GM12873 (cell line): ENCODE results near the gene NPHP4.

Source experiments
- TF ChIP-seq, protein P1 (sequence below): IDR thresholded peaks from 2 replicates; pipeline ENCODE4 v1.5.1; 2012; ENCODE audit warnings: low read depth, mild to moderate bottlenecking, moderate library complexity, low read length, control low read depth; ENCODE audit not compliant: insufficient read depth; ENCODE audit errors: missing control alignments

The NPHP4 gene

DNA sequence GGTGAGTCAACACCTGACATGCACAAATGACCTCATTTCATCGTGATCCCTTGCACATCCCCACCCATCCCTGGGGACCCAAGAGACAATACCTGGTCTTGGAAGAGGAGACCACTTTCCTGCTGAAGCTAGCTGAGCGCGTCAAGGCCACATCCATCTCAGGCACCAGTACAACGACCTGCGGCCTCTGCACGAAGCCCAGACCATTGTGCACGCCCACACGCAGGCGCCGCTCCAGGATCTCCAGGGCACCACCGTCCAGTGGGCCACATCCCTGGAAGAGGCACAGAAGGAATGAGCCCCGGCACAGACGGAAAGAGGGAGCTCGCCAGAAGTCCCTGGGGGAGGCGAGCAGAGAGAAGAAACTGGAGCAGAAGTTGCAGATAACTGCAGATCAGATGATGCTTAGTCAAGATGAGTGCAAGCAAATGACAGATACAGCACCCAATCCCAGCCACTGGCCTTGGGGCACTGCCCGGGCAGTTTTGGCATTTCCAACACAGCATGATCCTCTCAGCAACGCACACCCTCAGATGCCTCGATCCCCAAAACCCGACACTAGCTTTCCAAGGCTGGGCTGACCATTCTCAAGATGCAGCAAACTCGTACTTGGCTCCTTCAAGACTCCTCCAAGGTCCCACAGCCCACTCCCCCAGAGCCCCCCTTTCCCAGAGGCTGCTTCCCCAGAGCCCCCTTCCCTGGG lies 44.1 kb downstream of the NPHP4 start:
- TF ChIP-seq, protein P1, sequence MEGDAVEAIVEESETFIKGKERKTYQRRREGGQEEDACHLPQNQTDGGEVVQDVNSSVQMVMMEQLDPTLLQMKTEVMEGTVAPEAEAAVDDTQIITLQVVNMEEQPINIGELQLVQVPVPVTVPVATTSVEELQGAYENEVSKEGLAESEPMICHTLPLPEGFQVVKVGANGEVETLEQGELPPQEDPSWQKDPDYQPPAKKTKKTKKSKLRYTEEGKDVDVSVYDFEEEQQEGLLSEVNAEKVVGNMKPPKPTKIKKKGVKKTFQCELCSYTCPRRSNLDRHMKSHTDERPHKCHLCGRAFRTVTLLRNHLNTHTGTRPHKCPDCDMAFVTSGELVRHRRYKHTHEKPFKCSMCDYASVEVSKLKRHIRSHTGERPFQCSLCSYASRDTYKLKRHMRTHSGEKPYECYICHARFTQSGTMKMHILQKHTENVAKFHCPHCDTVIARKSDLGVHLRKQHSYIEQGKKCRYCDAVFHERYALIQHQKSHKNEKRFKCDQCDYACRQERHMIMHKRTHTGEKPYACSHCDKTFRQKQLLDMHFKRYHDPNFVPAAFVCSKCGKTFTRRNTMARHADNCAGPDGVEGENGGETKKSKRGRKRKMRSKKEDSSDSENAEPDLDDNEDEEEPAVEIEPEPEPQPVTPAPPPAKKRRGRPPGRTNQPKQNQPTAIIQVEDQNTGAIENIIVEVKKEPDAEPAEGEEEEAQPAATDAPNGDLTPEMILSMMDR: no peak

DNA sequence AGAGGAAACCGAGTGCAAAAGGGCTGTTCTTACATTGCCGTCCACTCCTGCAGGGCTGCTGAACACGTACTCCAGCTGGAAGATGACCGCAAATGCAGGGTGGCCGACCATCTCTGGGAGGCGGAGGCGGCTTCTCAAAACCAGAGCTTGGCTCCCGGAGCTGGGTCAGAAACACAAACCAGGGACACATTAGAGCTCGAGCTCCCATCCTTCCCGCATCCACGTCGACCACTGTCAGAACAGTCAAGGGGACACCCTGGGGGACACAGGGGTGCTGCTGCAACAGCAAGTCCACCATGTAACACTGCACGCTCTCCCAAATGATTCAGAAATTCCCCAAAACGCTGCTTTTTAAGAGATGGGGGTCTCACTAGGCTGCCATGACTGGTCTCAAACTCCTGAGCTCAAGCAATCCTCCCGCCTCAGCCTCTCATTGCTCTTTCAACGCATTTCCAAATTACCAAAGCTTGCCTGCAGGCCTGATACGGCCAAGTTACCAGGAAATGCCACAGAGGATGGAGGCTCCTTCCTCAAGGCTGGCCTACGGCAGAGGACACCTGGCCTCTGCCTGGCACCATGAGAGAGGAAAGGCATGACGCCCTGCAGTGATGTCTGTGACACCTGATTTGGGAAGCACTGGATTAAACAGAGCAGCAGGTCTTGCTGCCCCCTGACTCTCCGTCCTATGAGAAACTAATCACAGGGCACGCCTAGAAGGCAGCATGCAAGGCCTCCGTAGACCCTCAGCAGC lies 45.0 kb downstream of the NPHP4 start:
- TF ChIP-seq, protein P1: no peak

DNA sequence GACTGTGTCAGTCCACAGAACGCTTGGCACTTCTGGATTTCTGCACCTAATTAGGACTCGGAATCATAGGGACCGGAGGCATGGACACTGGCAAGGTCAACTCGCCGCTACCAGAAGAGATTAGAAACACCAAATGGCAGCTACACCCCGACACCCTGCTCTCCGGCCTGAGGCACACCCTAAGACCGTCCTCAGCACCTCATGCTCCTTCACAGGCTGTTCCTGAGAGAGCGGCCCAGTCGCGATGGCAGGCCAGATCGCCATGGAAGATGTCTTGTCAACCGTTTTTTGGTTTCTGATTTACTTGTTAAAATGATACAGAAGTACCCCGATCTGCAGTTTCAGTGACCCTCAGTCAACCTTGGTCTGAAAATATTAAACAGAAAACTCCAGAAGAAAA lies 46.8 kb downstream of the NPHP4 start:
- TF ChIP-seq, protein P1: no peak

DNA sequence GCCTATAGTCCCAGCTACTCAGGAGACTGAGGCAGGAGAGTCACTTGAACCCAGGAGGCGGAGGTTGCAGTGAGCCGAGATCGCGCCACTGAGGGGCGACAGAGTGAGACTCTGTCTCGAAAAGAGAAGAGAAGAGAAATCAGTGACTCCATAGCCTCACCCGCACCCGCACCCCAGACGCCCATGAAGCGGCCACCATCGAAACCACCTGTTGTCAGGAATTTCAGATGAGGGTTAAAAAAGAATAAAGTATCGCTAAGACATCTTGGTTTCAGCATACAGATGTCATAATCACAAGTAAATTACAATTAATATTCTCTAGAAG lies 47.4 kb downstream of the NPHP4 start:
- TF ChIP-seq, protein P1: no peak

DNA sequence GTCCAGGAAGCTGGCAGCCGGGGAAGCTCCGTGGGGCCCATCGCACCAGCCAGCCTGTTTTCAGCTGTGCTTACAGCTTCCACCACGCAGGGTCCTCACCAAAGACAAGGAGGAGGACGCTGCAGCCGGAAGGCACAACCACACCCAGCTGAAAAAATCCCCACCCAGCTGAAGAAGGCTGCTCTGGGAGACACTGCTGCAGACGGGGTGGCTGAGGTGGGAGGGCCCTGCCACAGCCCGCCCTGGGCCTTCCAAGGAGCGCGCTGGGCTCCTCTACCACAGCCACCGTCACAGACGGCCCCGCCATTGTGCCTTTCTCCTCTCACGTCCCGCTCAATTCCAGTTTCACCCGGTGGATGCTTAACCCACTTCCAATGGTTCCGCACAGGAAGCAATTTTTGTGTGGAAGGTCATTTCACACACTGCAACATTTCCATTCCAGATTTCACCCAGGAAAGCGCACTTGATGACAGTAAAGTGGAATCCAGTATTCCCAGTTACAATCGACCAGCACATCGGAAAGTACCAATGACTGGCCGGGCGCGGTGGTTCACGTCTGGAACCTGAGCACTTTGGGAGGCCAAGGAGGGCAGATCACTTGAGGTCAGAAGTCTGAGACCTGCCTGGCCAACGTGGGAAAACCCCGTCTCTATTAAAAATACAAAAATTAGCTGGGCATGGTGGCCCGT lies 47.9 kb downstream of the NPHP4 start:
- TF ChIP-seq, protein P1: no peak

DNA sequence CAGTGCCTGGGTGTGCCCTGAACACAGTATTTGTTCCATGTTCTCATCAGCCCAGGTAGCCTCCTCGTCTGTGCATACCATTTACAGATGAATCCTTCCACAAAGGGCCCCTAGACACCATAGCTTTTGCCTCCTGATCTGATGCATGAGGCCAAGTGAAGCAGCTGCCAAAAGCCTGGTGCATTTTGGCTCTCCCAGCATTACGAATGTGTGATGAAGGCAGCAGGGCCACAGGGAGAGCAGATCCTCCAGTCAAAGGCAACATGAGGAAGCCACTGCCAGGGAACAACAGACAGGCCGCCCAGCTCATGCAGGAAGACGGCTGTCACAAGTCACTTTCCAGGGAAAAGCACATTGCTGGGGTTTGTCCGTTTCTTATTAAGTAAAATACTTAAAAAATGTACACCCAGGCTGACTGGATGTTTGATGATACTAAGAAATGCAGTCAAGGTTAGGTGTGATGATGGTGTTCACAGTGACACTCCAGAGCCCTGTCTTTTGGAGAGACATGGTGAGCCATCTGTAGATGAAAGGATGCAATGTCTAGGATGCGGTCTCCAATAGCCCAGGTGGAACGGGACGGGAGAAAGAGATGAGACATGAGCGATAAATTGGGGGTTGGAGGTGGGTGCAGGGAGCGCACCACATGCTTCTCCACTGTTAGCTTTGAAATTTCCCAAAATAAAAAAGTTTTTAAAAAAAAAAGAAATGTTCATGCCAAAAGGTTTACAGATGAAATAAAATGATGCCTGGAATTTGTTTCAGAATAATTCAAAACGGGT lies 48.7 kb downstream of the NPHP4 start:
- TF ChIP-seq, protein P1: no peak
